Measurements from ENCODE around the gene CCDC24.

DNA sequence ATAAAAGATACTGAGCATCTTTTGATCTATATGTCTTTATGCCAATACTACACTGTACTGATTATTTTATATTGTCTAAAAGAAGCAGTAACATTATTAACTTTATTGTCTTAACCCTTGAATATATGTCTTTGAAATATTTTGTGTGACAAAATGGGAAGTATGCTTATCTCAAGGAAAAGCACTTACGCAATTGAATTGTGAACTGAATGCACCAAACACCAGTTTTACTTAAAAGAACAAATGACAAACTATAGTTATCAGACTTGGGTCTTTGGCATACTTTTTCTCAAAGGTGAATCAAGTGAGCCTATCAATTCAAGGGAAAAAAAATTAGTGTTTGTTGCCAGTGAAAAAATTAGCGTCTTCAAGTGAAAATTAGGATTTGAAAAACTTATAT, 49.0 kb downstream of the CCDC24 start:
- TF ChIP-seq POLR2A (IDR thresholded peaks at IDR 0.05; ENCODE audit: low read length) (no peak), GATA1 (IDR thresholded peaks at IDR 0.05; ENCODE audit: low read depth, low read length) (no peak)
